ENCODE measurements around the gene TLE4.
"Not testable (repeated sequence)": the region's sequence is repeated elsewhere in the genome, so short reads cannot be mapped to it uniquely, and the experiment has no call there.

TLE4 gene

DNA sequence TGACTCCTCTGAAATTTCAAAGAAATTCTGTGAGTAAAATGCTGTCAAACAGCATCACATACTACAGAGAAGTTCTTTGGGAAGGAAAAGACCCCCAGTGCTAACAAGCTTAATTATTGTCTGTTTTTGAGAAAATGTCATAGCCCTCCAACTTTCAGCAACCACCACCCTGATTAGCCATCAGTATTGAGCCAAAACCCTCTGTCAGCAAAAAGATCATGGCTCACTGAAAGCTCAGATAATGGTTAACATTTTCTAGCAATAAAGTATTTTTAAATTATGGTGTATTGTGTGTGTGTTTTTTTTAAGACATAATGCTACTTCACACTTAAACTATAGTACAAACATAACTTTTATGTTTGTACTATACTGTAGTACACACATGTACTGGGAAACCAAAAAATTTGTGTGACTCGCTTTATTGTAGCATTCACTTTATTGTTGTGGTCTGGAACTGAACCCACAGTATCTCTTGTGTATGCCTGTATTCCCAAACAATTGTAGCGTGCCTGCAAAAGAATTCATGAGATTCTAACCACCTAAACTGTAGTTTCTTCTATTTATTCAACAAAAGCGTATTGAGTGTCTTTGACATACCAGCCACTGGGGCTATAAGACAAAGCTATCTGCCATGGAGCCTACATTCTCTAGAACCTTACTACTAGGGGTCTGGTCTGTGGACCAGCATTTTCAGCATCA is 31.6 kb downstream of the TLE4 start:
- DNase-seq (ENCODE audit: low read depth in 2 of 2): no peak

DNA sequence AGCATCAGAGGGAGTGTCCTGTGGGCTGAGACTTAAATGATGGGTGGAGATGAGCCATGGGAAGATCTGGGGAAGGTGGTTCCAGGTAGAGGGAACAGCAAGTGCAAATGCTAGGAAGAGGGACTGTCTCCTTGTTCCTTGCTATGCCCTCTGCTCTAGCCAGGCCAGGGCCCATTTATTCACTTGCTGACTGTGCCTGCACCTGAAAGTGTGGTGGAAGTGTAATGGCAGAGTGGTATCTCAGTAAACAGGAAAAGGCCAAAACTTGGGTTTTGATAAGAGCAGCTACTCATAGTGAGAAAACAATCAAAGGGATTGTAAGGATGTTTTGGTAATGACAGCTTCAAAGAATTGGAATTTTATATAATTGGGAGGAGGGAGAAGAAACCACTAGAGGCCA is 32.4 kb downstream of the TLE4 start:
- no peak for DNase-seq (ENCODE audit: low read depth in 2 of 2)

DNA sequence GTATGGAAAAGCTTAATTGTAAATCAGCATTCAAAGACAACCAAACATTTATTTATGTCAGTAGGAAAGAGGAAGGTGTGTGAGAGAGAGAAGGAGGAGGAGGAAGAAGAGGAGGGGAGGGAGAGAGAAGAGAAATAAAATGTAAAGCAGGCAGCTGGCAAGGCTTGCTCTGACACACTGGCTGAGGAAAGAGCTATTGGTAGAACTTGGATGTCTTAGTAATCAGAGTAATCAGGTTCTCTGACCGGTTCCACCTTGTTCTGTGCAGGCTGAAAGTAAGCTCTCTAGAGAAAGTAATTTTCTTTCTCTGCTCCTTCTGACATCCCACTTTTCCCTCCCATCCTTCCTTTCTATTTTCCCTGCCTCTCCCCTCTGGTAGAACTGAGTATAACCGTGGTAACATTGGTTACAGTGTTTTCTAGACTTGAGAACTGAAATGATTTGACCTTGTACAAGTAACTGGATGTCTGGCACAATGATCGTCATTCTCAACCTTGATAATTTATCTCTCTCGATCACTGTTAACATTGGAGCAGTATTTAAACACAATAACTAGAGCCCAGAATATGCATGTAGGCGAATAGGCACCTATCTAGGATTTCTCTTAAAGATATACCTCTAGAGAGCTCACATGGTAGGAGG is 33.3 kb downstream of the TLE4 start:
- DNase-seq (ENCODE audit: low read depth in 2 of 2): no peak

DNA sequence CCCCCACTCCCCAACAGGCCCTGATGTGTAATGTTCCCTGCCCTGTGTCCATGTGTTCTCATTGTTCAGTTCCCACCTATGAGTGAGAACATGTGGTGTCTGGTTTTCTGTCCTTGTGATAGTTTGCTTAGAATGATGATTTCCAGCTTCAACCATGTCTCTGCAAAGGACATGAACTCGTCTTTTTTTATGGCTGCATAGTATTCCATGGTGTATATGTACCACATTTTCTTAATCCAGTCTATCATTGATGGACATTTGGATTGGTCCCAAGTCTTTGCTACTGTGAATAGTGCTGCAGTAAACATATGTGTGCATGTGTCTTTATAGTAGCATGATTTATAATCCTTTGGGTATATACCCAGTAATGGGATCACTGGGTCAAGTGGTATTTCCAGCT is 34.8 kb downstream of the TLE4 start:
- DNase-seq (ENCODE audit: low read depth in 2 of 2): not testable (repeated sequence)

DNA sequence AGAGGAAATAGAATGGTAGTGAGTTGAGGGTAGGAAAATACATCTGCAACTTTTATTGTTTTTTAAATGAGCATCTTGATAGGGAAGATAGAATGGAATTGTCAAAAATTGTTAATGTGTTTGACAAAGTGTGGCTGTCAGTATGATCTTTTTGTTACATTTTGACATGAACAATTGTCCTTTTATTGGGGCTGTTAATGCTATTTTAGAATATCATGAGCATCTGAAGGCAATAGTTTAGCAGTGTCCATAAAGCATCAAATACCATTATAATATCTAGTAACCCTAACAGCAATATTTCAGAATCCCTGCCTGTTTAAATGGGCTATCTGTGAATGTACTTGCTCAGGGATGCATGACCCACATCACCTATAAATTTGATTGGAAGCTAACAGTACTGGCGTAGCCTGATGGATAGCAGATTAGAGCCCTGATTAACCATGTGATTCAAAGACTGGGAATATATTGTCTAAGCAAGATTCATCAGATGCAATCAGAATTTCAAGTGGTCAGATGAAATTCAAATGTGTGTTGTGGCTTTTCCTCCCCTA is 37.8 kb downstream of the TLE4 start:
- DNase-seq (ENCODE audit: low read depth in 2 of 2): no peak

DNA sequence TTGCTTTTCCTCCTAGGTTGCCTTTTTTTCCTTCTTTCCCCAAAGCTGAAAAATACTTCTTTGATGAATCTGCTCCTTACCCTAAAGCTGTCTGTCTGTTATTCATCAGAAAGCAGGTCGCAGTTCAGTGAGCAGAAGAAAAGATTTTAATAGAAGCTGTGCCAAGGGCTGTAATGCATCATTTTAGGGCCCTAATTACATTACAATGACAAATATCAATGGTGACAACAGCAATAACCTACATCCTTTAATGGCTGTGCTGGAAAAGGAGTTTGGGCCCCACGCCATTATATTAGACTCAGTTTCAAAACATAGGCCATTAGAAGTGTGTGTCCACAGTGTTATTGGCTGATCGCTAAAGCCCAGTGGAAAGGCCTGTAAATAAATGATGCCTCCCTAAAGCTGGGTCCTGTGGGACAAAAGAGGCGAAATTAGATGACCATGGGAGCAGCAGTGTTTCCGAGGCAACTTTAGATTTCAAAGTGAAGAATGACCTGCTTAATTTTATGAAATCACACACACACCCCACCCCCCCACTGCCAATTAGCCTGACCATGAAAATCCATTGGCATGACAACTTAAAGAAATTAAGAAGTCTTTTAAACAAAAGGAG is 38.4 kb downstream of the TLE4 start:
- no peak for DNase-seq (ENCODE audit: low read depth in 2 of 2)

DNA sequence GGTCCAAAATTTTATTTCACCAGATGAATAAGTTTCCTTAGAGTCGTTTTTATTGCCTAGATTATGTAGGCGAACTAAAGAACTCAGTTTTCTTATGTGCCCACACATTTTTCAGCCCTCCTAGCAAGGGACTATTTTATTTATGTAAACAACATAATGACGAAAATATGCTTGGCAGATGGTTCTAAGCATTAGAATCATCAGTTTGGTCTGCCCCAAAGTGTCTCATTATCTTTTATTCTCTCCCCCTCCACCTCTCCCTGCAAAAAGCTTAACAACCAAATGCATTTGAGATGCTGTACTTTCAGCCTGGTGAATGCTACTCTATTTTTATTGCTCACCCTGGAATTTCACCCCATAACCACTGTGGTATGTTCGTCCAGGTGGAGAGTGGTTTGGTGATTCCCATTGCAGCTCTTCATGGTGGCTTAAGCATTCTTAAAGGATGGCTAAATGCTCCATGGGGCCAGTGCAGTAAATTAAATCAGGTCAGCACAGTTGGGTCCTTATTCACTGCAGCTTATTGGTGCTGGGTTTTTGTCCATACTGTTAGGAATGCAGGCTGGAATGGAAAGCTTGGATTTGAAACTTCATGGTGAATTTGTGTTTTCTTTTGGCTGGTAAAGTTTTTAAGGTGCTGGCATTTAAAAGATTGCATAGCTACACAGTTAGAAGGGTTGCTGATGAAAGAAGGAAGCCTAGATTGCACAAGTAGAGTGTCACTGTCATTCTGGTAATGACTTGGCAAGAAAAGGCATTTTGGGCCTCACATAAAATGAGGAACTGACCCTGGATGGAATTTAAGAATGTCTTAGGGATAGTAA is 39.2 kb downstream of the TLE4 start:
- DNase-seq (ENCODE audit: low read depth in 2 of 2): no peak

DNA sequence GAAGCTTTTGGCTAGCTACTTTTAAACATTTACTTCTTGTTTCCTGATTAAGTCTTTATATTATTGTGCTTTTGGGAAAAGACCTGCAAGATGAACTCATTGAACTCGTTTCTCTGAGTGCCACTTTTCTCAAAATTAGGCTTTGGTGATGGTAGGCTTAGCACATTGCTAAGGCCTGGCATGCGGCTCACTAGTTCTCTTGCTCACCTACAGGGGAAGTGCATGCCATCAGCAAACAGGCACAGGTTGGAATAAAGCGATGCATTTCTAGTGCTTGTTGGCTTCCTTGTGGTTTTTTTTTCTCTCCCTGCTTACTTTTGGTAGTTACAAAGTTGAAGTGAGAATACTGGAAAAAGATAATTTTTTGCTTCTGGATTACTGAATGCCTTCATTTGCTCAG is 41.4 kb downstream of the TLE4 start:
- DNase-seq (ENCODE audit: low read depth in 2 of 2): no peak

DNA sequence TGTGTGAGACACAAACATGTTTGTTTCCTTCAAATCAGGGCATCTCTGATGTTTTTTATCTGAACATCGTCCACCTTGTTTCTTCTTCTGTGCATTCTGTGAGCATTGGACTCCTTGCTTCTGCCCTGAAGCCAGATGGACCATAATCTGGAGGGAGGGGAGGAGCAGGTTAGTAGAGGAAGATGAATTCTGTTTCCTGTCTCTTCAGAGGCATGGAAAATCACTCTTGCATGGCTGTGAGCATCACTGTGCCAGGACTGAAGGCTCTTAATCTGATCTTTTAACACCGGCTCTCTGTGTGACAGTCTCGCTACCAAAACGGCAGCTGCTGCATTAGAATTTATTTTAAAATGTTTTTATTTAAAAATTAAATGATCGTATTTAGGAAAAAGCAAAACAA is 43.3 kb downstream of the TLE4 start:
- no peak for DNase-seq (ENCODE audit: low read depth in 2 of 2)

DNA sequence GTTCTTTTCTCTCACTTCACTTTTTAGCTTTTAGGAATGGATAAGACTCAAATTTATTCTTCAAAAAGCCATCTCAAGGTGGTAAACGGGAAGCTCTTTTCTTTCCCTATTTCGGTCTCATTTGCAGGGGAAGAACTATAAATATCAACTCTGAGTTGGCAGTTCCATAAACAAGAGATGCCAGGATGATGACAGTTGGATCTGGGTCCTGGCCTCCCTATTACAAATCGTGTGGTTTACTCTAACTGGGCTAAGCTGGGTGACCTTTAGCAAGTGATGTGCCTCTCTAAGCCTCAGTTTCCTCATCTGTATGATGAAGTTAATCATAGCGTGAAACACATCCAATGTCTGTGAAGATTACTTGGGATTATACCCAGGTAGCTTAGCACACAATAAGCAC is 44.2 kb downstream of the TLE4 start:
- DNase-seq (ENCODE audit: low read depth in 2 of 2): no peak

DNA sequence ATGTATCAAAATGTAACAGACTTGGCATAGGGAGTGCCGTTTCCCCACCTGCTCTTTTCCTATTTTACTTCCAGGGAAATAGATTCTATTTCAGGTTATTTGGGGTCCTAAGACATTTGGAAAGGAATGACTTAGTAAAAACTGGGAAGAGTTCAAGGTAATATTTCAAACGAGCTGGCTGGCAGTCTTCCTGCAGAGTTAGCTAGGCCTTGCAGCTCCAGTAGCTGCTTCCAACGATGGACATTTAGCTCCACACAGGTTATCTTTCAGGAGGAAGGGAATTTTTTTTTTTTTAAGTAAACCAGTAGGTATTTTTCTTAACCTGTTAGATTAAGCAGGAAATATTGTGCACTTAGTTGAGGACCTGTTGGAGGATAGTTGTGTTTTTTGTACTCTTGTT is 45.2 kb downstream of the TLE4 start:
- DNase-seq (ENCODE audit: low read depth in 2 of 2): no peak

DNA sequence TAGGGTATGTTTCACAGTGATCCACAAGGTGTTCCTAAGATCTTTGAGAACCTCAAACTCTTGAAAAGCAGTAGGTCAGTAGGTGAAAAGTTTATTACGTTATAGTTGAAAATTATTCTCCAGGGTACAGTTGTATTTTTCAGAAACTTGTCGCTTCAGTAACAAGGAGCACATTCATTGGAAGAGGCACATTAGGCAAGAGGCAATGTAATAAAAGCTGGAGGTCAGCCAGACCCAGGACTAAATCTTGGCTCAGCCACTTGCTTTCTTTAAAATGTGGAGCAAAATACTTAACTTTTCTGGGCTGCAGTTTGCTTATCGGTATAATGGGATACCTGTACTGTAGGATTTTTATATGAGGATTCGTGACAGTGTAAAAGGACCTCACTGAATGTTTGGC is 45.6 kb downstream of the TLE4 start:
- no peak for DNase-seq (ENCODE audit: low read depth in 2 of 2)

DNA sequence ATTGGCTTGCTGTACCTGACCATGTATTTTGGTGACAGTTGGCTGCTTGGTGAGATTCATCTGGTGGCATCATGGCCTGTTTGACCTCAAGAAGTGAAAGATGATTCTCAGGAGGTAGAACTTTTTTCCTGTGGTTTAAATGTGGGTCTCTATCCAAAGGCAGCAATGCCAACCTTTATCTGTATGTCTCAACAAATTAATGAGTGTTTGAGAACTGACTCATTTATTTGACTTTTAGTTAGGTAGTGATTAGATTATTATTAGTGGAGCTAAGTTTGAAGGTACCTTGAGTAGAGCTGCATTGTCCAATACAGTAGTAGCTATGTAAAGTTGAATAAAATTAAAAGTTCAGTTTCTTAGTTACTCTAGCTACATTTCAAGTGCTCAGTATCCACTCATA is 48.2 kb downstream of the TLE4 start:
- no peak for DNase-seq (ENCODE audit: low read depth in 2 of 2)

DNA sequence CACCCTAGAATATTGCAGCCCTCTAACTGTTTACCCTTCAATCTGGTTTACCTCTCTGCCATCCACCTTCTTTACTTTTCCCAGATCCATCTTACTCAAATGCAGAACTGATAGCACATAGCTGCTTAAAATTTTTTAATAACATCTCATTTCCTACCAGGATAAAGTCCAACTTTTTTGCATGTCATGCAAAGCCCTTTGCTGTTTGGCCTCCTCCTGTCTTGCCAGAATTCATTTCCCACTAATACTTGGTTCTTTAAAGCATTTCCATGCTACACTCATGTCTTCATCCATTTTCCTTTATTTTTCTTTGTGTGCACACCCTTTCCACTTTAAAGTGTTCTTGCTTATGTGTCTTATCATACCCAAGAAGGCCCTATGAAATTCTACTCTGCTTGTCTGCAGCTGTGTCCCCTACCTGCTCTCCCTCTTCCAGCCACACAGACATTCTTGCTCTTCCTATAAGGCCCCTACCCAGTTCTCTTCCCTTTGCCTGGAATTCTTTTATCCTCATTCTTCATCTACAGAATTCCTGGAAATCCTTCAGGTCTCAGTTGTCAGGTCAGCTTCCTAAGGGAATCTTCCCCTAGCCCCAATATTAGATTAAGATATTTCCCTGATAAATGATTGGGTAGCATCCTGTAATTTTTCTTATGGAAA is 50.3 kb downstream of the TLE4 start:
- no peak for DNase-seq (ENCODE audit: low read depth in 2 of 2)

DNA sequence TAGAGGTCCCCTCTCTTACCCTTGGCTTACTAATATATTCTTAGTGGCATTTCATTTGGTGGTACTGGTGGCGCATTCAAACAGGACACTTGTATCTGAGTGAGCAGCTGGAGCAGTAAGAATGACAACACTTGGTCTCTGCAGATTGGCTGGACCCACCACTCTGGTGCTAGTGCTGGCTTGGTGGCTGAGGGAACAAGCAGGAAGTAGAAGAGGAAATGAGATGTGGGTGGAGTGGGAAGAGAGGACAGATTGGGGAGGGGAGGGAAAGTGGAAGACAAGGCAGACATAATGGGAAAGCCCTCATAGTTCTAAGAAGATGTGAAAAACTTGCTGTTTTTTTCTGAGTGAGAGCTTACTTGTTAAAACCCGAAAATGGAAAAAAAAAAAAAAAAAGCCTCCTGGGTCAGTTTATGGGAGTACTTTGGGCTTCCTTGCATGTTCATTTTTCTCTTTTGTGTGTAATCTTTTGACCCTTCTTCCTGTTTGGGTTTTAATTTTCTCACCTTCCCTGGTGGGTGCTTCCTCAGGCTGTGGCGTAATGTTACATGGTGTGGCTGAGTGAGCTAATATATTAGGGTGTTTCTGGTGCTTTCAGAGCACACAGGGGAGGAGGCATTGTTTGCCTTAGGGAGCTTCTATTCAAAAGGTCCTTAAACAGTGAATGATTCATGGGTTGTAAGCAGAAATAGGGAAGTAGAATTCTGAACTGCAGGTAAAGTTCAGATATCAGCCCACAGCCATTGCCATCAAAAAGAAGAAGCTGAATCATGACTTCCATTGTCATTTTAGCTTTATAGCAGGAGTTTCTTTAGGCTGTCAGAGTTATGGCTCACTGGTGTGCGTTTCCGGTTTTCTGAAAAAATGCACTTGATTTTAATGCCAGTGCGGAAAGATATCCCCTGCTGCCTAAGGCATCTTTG is 52.3 kb downstream of the TLE4 start:
- no peak for DNase-seq (ENCODE audit: low read depth in 2 of 2)

DNA sequence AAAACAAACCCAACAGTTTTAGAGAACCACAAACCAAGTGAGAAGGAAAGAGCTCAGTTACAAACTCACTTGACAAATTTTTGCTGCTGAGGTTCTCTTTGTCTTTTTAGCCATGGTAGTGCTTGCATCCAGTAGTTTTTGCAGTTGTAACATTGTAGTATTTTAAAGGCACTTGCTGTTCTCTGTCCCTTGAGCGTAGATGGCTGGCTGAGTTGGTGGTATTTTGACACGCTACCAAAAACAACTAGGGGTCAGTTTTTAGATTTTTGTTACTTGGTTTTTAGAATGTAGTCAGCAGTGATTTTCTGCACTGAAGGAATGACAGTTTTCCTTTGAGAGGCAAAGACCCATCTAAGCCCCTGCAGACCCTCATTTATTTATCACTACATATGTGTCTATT is 58.0 kb downstream of the TLE4 start:
- DNase-seq (ENCODE audit: low read depth in 2 of 2): no peak

DNA sequence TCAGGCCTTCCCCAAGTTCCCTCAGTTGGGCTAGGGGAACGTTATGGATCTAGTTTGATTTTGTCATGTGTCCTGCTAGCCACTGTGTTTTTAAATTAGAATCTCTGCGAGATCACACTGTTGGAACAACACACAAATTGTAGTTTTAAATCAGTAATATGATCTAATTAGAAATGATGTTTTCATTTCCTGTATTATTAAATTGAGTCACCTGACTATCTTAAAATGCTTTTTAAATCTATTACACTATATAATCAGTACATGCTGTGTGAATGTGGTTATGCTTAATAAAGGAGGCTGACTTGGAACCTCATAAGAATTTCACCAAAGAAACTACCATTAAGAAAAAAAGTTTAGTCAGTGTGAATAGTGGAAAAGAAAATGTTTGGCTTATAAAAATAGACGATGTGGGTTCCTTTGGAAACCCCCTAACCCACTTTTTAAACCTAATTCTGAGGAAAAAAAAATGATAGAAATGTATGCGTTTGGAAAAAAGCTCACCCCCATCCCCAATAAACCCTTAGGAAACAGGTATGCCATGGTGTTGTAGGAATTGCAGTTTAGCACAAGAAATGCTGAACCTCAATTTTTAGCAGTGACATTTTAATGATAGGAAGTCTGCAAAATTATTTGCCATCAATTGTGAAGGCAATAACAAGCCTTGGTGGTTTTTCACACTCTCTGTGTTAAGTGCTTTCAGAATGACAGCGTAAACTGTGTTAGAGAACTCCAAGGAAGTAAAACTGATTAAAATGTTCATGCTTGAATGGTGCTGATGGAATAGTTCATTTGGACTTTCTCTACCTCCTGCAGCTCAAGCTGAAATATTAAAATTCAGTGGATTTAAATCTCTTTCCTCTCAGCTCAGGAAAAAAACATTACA is 59.0 kb downstream of the TLE4 start:
- no peak for DNase-seq (ENCODE audit: low read depth in 2 of 2)

DNA sequence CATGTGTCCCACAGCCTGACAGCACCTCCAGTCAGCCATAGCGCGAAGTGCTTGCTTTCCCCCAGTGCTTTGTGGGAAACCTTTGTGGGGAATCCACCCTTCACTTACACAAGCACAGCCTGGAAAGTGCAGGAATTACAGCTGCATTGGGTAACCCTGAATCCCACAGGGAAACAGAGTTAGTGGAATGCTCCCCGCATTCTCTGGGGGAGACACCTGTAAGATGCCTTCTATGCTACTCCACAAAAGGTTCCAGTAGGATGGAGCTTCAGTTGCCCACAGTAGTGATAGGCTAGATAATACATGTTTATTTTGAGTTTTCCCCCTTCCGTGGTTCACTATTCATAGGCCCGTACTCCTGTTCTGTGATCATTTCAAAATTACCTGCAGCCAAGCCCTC is 60.3 kb downstream of the TLE4 start:
- DNase-seq (ENCODE audit: low read depth in 2 of 2): no peak

DNA sequence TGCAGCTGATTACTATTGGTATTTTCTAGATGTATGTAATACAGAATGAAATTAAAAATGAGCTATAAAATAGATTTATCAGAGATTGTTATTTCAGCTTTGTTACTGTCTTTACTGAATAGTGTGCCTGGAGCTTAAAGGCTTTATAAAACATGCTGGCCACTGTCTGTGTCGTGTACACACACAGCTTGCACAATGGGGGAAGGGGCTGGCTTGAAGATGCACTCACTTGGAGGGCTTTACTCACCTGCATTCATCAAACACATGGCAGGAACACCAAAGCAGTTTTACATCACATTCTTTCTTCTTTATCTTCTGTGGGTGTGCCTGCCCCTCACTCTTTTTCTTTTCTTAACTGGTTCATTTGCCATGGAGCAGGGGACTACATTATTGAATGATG is 60.9 kb downstream of the TLE4 start:
- no peak for DNase-seq (ENCODE audit: low read depth in 2 of 2)

DNA sequence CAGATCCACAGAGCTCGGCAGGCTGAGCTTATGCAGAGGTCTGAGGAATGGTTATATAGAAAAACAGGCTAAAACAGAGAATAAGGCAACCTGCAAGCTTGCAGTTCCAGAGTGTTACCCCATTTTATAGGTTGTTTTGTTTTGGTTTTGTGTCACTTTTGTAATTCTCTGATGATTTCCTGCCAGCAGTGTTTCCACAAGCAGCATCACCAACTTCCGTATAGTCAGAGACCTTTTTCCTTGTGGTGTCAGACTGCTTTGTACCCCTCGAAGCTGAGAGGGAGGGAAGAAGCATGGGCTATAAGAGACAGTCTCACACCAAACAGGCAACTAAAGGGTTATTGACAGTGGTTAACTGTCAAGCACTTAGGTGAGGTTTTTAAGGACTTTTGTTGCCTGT is 61.8 kb downstream of the TLE4 start:
- DNase-seq (ENCODE audit: low read depth in 2 of 2): no peak

All from stimulated activated CD4-positive, alpha-beta T cell treated with anti-CD3 and anti-CD28 coated beads, Interleukin-15, amount 100 ng/mL, for 48 hours (primary cell).